Gastroesophageal sphincter (tissue), 3 donors: Measurements from ENCODE around the gene CDH13.
A peak's percentile ranks its signal among the peaks of the same experiment; 100 is the strongest.

Source experiments
- EP300 ChIP-seq: sonication (generic); formaldehyde crosslinking; IDR thresholded peaks from one replicate; pipeline ENCODE4 v1.6.1; 2017; ENCODE audit warnings: antibody characterized with exemption, mild to moderate bottlenecking
- POLR2A ChIP-seq, 2 donors: fragments of 450-650 bp; IDR thresholded peaks; one replicate each; pipeline ENCODE4 v1.6.1; 2017; ENCODE audit warnings: antibody characterized with exemption in 2 of 2, mild to moderate bottlenecking in 2 of 2, moderate library complexity in 1 of 2
- POLR2AphosphoS5 ChIP-seq: sonication (generic); formaldehyde crosslinking; IDR thresholded peaks from one replicate; pipeline ENCODE4 v1.6.1; 2017; ENCODE audit warnings: antibody characterized with exemption
- TF ChIP-seq, protein P1 (sequence below), 4 experiments: fragments of 200-600 bp in 2 of 4; fragments of 450-650 bp in 2 of 4; sonication (generic) in 1 of 4; IDR thresholded peaks; one replicate each; pipeline ENCODE4 v1.5.1; 2017 to 2019; ENCODE audit warnings: antibody characterized with exemption in 4 of 4, mild to moderate bottlenecking in 2 of 4, moderate library complexity in 2 of 4

DNA sequence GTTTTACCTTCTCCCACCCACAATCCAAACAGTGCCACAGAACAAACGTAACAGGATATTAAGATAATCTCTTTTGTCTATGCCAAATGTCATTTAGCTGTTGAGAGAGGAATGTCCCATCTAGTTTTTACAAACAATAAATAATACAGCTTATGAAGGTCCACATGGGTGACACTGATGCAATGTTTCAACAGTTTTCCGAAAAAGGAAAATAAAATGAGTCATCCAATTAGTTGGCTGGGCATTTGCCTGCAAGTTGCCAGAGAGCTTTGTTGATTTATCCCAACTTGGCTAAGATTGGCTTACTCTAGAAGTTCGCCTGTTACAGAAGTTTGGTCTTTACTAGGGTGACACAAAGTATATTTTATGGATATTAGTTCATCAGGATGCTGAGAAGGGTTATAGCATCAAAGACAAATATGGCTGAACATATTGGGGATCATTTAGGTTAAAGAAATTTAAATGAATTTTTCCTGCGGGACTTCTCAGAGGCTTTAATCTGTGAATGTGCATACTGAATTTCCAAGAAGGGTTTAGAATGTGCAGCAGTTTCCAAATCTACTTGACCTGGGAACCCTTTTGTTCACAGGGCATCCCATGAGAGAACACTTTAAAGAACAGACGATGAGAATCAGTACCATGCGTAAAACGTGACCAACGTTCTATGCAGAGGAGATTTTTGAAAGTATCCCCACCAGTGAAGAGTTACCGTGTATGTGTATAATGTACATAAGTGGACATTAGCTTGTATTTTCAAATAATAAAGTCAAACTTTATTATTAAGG lies 73.1 kb downstream of the CDH13 start:
- TF ChIP-seq, protein P1, sequence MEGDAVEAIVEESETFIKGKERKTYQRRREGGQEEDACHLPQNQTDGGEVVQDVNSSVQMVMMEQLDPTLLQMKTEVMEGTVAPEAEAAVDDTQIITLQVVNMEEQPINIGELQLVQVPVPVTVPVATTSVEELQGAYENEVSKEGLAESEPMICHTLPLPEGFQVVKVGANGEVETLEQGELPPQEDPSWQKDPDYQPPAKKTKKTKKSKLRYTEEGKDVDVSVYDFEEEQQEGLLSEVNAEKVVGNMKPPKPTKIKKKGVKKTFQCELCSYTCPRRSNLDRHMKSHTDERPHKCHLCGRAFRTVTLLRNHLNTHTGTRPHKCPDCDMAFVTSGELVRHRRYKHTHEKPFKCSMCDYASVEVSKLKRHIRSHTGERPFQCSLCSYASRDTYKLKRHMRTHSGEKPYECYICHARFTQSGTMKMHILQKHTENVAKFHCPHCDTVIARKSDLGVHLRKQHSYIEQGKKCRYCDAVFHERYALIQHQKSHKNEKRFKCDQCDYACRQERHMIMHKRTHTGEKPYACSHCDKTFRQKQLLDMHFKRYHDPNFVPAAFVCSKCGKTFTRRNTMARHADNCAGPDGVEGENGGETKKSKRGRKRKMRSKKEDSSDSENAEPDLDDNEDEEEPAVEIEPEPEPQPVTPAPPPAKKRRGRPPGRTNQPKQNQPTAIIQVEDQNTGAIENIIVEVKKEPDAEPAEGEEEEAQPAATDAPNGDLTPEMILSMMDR (IDR thresholded peaks at IDR 0.05), result no peak
- peak; percentile 75 for TF ChIP-seq POLR2AphosphoS5
- no peak for TF ChIP-seq POLR2A (IDR thresholded peaks at IDR 0.05)
- TF ChIP-seq EP300, result no peak
